Left lung (tissue), 10 donors: Measurements from ENCODE around the gene AKNA. TPM values are rescaled to one million over a fixed set of nuclear protein-coding genes. Genes with fewer than 3 reads are reported as not detected.

ENCODE experiments used
- ATAC-seq: fragments of 200-7000 bp; cut with Tn5 transposase; one replicate; pipeline ENCODE4 v1.9.1; 2020; ENCODE audit warnings: moderate library complexity
- DNase-seq, 4 donors: peaks; one replicate each; pipeline ENCODE4 v3.0.0-alpha.2; 2013 to 2020
- H3K27ac ChIP-seq, 2 donors: fragments of 200-600 bp; sonication (generic) in 1 of 2; one replicate each; pipeline versions ENCODE4 v1.5.0 to v1.8.0; 2020 to 2021
- H3K27me3 ChIP-seq, 2 donors: fragments of 200-600 bp; sonication (generic) in 1 of 2; one replicate each; pipeline versions ENCODE4 v1.5.0 to v1.8.0; 2020 to 2021
- H3K36me3 ChIP-seq, 2 donors: fragments of 200-600 bp; sonication (generic) in 1 of 2; one replicate each; pipeline versions ENCODE4 v1.5.0 to v1.8.0; 2020 to 2021
- H3K4me1 ChIP-seq, 2 donors: fragments of 200-600 bp; one replicate each; pipeline ENCODE4 v1.8.0; 2021
- H3K4me3 ChIP-seq, 2 donors: fragments of 200-600 bp; sonication (generic) in 1 of 2; one replicate each; pipeline versions ENCODE4 v1.5.0 to v1.8.0; 2020 to 2021; ENCODE audit warnings: mild to moderate bottlenecking in 1 of 2
- H3K9me3 ChIP-seq, 2 donors: fragments of 200-600 bp; sonication (generic) in 1 of 2; one replicate each; pipeline versions ENCODE4 v1.5.0 to v1.8.0; 2020 to 2021
- CTCF ChIP-seq, 2 donors: fragments of 200-600 bp; sonication (generic) in 1 of 2; IDR thresholded peaks; one replicate each; pipeline versions ENCODE4 v1.5.0 to v1.8.0; 2021; ENCODE audit warnings: antibody characterized with exemption in 2 of 2
- intact Hi-C, 2 donors: fragments of 100-400 bp; cut with DNase I; formaldehyde crosslinking; loops; one replicate each; pipeline versions ENCODE4 v1.11.2 to v1.14.2; 2022
- polyA plus RNA-seq, 6 donors: library from polyadenylated mRNA; unstranded; fragments of 120-200 nt; gene quantifications; one replicate each; pipeline ENCODE4 v1.2.1, GENCODE V29; 2013; ENCODE audit not compliant: insufficient read length in 6 of 6
- total RNA-seq, 2 donors: library from RNA; stranded (reverse); fragmentation: NEBNext Ultra II Directional; extraction: Animal tissue kit (Norgen Biotek cat#: 25700); gene quantifications; one replicate each; pipeline ENCODE4 v1.2.1, GENCODE V29; 2021
- donor health status: DM: no; HTN: yes; CAD: no.
- donor health status: DM: no; HTN: no; CAD: no.

The AKNA gene
- total and polyA plus RNA-seq, 8 donors: 25.1 to 55.3 (median 36.7) TPM

- peaks cover 0 to 10% of the 10 kb centered on the region in 2 donors for H3K36me3 ChIP-seq
- H3K9me3 ChIP-seq: peaks cover 0 to 6% of the 10 kb centered on the region in 2 donors
- no peak overlapping the region for H3K27ac ChIP-seq
- intact Hi-C loops: no loop called here
- H3K27me3 ChIP-seq: no peaks in the 10 kb centered on the region
- ATAC-seq: no peak
- peak in 1 of 4 donors; percentile 24 for DNase-seq
- H3K4me1 ChIP-seq: peaks cover 0 to under 1% of the 10 kb centered on the region in 2 donors
- no peak overlapping the region for H3K4me3 ChIP-seq
- no peak for TF ChIP-seq CTCF (IDR thresholded peaks at IDR 0.05)
These were observed 87.5 kb downstream of the AKNA start for GRCh38 chr9:114300153-114300845.

DNA sequence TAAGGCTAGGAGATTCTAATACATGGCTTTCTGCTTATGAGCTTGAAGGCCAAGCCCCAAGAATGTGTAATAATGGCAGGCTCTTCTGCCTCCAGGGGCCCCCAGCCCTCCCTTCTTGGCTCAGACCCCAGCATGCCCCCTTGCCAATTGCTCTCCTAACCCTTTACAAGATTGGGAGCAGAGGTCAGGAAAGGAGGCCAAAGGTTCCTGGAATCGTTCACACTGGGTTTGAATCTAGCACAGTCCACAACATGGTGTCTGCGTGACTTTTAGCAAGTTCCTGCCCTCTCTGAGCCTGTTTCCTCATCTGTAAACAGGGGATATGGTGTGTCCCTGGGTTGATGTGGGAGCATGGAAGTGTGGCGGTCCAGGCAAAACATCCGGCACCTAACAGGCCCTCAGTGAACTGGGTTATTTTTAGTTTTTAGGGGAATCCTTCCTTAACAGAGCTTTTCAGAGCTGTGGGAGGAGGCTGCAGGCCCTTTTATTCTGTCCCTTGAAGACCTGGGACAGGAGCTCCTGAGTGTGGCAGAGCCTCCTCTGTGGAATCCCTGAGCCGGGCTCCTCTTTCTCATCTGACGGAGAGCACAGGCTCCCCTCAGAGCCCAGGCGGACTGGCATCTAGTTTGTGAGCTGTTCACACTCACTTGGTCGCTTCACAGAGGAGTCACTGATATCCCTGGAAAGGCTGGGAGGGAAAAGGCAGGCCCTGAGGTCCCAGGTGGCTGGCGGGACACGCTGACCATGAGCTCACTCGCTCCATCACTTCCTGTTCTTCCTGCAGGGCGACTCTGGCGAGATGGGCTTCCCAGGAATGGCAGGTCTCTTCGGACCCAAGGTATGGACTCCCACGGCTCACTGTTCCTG lies 88.3 kb downstream of the AKNA start:
- intact Hi-C loops: no loop called here
- no peaks in the 10 kb centered on the region for H3K4me1 ChIP-seq
- H3K27ac ChIP-seq: no peak overlapping the region
- peaks cover 0 to 13% of the 10 kb centered on the region in 2 donors for H3K9me3 ChIP-seq
- DNase-seq: peak in 1 of 4 donors; percentile 26
- peaks cover 0 to 14% of the 10 kb centered on the region in 2 donors for H3K36me3 ChIP-seq
- no peak for ATAC-seq
- no peak for TF ChIP-seq CTCF (IDR thresholded peaks at IDR 0.05)
- no peak overlapping the region for H3K4me3 ChIP-seq
- no peaks in the 10 kb centered on the region for H3K27me3 ChIP-seq

DNA sequence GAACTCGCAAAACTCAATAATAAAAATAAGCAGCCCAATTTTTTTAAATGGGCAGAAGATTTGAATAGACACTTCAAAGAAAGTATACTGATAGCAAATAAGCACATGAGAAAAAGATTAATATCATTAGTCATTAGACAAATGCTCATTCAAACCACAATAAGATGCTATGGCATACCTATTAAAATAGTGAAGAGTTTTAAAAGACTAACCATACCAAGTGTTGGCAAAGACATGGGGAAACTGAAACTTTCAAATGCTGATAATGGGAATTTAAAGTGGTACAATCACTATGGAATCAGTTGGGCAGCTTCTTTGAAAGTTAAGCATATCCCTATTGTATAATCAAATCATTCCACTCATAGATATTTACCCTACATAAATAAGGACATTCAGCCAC lies 91.4 kb downstream of the AKNA start:
- ATAC-seq (no peak), DNase-seq (no peak)
- intact Hi-C loops: no loop called here
- Histone ChIP-seq H3K4me1 (no peaks in the 10 kb centered on the region), H3K36me3 (peaks cover 3 to 17% of the 10 kb centered on the region in 2 donors), H3K27me3 (peaks cover 0 to 14% of the 10 kb centered on the region in 2 donors), H3K9me3 (peaks cover 0 to 14% of the 10 kb centered on the region in 2 donors), H3K4me3 (no peak overlapping the region), H3K27ac (no peak overlapping the region)
- TF ChIP-seq CTCF (IDR thresholded peaks at IDR 0.05): no peak

- Histone ChIP-seq H3K4me1 (no peaks in the 10 kb centered on the region), H3K36me3 (peaks cover 3 to 12% of the 10 kb centered on the region in 2 donors), H3K4me3 (no peak overlapping the region), H3K27me3 (peaks cover 0 to 14% of the 10 kb centered on the region in 2 donors), H3K9me3 (peaks cover 0 to 14% of the 10 kb centered on the region in 2 donors), H3K27ac (no peak overlapping the region)
- ATAC-seq (no peak), DNase-seq (no peak)
- intact Hi-C loops: loop anchor here in 1 of 2 donors (5.0 kb wide), 1 partner anchor 187 kb away; no protein-coding TSS in a partner anchor
- no peak for TF ChIP-seq CTCF (IDR thresholded peaks at IDR 0.05)
These were observed 93.1 kb downstream of the AKNA start for GRCh38 chr9:114294664-114295063.
